HuH-7.5 (cell line): ENCODE results near the gene PMEPA1.

ENCODE experiments used
- DNase-seq: peaks from one replicate; pipeline ENCODE4 v3.0.0; 2011; ENCODE audit warnings: low spot score

PMEPA1 gene

GRCh38 chr20:57609086-57609841, 100.6 kb downstream of the PMEPA1 start:
- DNase-seq, result no peak

- DNase-seq, result no peak
Measured at GRCh38 chr20:57608516-57608915, 101.3 kb downstream of the PMEPA1 start.

DNA sequence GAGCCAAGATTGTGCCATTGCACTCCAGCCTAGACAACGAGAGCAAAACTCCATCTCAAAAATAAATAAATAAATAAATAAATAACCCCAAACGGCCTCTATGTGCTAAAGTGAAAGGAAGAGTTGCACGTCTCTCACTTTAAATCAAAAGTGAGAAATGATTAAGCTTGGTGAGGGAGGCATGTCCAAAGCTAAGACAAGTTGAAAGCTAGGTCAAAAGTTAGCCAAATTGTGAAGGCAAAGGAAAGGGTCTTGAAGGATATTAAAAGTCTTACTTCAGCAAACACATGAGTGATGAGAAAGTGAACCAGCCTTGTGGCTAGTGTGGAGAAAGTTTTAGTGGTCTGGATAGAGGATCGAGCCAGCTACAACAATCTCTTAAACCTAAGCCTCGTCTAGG, 103.9 kb downstream of the PMEPA1 start:
- DNase-seq, result no peak

DNA sequence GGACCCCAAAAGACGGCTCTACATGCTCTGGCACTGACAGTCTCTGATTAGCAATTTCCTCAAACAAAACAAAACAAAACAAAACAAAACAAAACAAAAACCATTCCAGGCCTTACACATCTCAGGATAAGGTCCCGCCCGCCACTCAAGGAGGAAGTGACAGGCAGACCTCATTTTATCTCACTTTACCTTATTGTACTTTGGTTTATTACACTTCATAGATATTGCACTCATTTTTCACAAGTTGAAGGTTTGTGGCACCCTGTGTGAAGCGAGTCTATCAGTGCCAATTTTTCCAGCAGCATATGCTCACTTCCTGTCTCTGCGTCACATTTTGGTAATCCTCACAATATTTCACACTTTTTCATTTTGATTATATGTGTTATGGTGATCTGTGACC, 104.8 kb downstream of the PMEPA1 start:
- DNase-seq, result no peak

DNA sequence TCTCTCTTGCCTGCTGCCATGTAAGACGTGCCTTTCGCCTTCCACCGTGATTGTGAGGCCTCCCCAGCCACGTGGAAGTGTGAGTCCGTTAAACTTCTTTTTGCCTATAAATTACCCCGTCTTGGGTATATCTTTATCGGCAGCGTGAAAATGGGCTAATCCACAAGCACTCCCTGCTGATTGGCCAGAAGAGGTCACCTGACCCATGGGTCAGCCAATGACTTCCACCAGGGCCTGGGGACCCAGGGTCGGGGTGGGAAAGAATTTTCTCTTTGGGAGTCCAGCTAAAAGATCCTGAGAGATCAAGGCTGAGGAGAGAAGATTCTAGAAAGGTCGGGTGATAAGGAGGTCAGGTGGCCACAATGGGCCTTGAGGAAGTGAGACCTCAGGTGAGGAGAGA, 106.7 kb downstream of the PMEPA1 start:
- no peak for DNase-seq

GRCh38 chr20:57601737-57602136, 108.1 kb downstream of the PMEPA1 start:
- no peak for DNase-seq

GRCh38 chr20:57601211-57601570, 108.6 kb downstream of the PMEPA1 start:
- DNase-seq, result no peak

- DNase-seq, result no peak
Measured at GRCh38 chr20:57600320-57601210, 109.2 kb downstream of the PMEPA1 start.

DNA sequence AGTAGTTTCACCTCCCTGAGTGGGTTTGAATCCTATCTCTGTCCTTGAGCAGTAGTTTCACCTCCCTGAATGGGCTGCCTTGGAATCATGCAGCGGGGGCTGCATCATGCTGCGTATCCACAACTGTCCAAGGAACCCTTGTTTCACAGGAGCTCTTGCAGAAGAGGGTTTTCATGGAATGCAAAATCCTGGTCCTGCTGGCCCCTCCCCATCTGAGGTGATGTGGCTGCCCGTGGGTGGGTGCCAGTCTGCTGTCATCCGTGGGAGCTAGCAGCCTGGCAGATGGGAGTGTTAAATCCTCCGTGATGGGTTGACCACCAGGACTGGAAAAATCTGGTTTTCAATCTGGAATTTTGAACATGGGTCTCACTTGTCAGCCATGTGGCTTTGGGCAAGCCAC, 111.3 kb downstream of the PMEPA1 start:
- DNase-seq, result no peak
